ENCODE measurements around the gene NANOS3. TPM values are rescaled to one million over a fixed set of nuclear protein-coding genes. Genes with fewer than 3 reads are reported as not detected.
A peak's percentile ranks its signal among the peaks of the same experiment; 100 is the strongest.

NANOS3 gene
- total and polyA plus RNA-seq, 10 of the 15 experiments (the other 5 are each of a cell fraction or from before 2014, with no cell fraction given), result 0.31 to 1.7 (median 0.81) TPM

DNA sequence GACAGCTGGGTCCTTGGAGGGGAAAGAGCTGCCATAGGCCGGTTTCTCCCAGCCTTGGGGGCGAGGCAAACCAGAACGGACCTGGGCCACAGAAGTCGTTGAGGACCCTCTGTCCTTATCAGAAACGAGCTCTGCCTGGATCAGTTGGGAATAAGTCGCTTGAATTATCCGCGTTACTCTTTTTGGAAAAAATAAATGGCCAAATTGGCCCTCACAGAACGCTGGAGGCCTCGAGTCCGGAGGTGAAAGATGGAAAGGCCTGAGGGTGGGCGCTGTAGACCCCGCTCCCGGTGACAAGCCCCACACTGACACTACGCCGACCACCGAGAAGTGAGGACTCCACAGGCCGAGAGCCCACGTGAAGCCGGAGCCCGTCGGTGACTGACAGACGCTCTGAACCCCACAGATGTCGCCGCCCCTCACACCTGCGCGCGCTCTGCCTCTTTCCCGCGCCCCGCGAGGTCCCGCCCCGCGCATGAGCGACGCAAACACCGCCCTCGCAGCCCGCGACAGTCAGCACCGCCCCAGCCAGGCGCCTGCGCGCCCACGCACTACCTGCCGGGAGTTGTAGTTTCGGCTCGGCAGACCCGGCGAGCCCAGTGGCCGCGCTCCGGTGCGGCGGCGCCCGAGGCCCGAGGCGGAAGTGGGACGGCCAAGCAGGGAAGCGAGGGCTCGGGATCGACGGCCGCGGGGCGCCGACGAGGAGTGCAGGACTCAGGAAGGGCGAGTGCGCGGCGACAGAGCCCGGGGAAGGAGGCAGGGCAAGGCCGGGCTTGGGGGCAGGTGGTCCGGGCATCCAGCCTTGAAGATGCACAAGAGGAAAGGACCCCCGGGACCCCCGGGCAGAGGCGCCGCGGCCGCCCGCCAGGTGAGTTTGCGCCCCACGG, 28.9 kb downstream of the NANOS3 start, which contains the start of the genes BRME1 and CC2D1A:
Gene BRME1 (minus strand): TSS at position 484 of the 887 bp plus-strand sequence. CDS start 1,225 bp downstream, outside the sequence.
Gene CC2D1A (plus strand): TSS at position 568 of the 887 bp plus-strand sequence. CDS start 241 bp downstream, at position 809.
- SMC1A ChIA-PET (ENCODE audit: uncharacterized antibody, unreplicated experiment), result interaction anchor here (0.6 to 1.6 kb wide), 5 partner anchors 11 to 143 kb away, joined by 3 to 5 read pairs (median 4); partner anchors contain the start of gene DCAF15
- intact Hi-C loops (cut with micrococcal nuclease; ENCODE audit: unreplicated experiment), result no loop called here
- TF ChIP-seq BMI1 (IDR thresholded peaks at IDR 0.05; ENCODE audit: borderline replicate concordance) (no peak), HDGF (IDR thresholded peaks at IDR 0.05) (no peak), NFYB (IDR thresholded peaks at IDR 0.05; ENCODE audit: insufficient read depth, low read depth, low read length) (no peak), MAX (IDR thresholded peaks at IDR 0.05; ENCODE audit: low read depth, low read length) (peak; percentile 97), MTA2 (IDR thresholded peaks at IDR 0.05; ENCODE audit: low read depth) (no peak), NFXL1 (IDR thresholded peaks at IDR 0.05; ENCODE audit: borderline replicate concordance) (no peak), TCF3 (IDR thresholded peaks at IDR 0.05; ENCODE audit: borderline replicate concordance, insufficient read depth, low read depth, low read length) (0 out of 2 replicates have a peak, but pooled peaks have one; percentile 11), HDAC2 (IDR thresholded peaks at IDR 0.05) (no peak), RFX5 (IDR thresholded peaks at IDR 0.05; ENCODE audit: low read depth, low read length) (no peak), ZNF207 (IDR thresholded peaks at IDR 0.05; ENCODE audit: borderline replicate concordance) (no peak), BHLHE40 (IDR thresholded peaks at IDR 0.05; ENCODE audit: borderline replicate concordance in 1 of 2, low read depth in 2 of 2, low read length in 1 of 2) (peak; percentile 25 to 72; a peak in 2 of 4 replicates), POLR2AphosphoS5 (IDR thresholded peaks at IDR 0.05; ENCODE audit: low read length) (no peak; the same call in 1 of the 2 replicates), MXI1 (IDR thresholded peaks at IDR 0.05; ENCODE audit: low read depth, low read length) (no peak), RBBP5 (conservative IDR thresholded peaks at IDR 0.05) (no peak), KDM1A (IDR thresholded peaks at IDR 0.05; ENCODE audit: borderline replicate concordance) (no peak), YY1 (IDR thresholded peaks at IDR 0.05; ENCODE audit: low read depth, low read length) (peak; percentile 51; the same call in 1 of the 2 replicates), PBX3 (IDR thresholded peaks at IDR 0.05; ENCODE audit: insufficient replicate concordance, low read depth, low read length) (peak; percentile 87), IRF4 (IDR thresholded peaks at IDR 0.05; ENCODE audit: low read depth, low read length) (no peak), IKZF1 (conservative IDR thresholded peaks at IDR 0.05) (peak; percentile 99), BCL11A (IDR thresholded peaks at IDR 0.05; ENCODE audit: low read depth, low read length) (no peak), EED (IDR thresholded peaks at IDR 0.05; ENCODE audit: low read depth) (no peak), BACH1 (IDR thresholded peaks at IDR 0.05; ENCODE audit: borderline replicate concordance) (peak; percentile 57; the same call in 1 of the 2 replicates), LARP7 (IDR thresholded peaks at IDR 0.05) (peak; percentile 73), SPI1 (IDR thresholded peaks at IDR 0.05; ENCODE audit: borderline replicate concordance, insufficient read depth, low read depth, low read length) (peak; percentile 47; the same call in 1 of the 2 replicates)

More for the DNA sequence above, 28.9 kb downstream of the NANOS3 start, which contains the start of the genes BRME1 and CC2D1A:
- H3K27ac ChIP-seq (ENCODE audit: control insufficient read depth, insufficient read depth), result peak within 1 kb of the TSS; percentile 55
- peak; percentile 88 for FAIRE-seq
- 20% methylated on average over 72 of the region's 86 CpGs for WGBS (ENCODE audit: insufficient coverage, insufficient replicate concordance, low lambda C conversion rate, missing lambda C conversion rate)
- H3K27me3 ChIP-seq (replicated peaks in 1 of 2; ENCODE audit: control insufficient read depth in 2 of 2, insufficient read depth in 2 of 2, low read length in 1 of 2), result no peaks in the 10 kb centered on the region
- H3K9me3 ChIP-seq (replicated peaks; ENCODE audit: control insufficient read depth, insufficient read depth, low read length), result no peaks in the 10 kb centered on the region
- peak; percentile 65 for DNase-seq (ENCODE audit: low read depth, low spot score)
- in situ Hi-C loops (cut with MboI), result no loop called here
- RAD21 ChIA-PET (ENCODE audit: unreplicated experiment), result interaction anchor here (0.8 to 1.2 kb wide), 3 partner anchors 101 to 230 kb away, joined by 3 to 9 read pairs (median 4); partner anchors contain the start of genes ASF1B, IL27RA and RFX1
- peak within 1 kb of the TSS; percentile 97 for H3K4me2 ChIP-seq (ENCODE audit: control insufficient read depth, insufficient read depth)
- H3K36me3 ChIP-seq (ENCODE audit: control insufficient read depth in 2 of 2, insufficient read depth in 2 of 2, low read length in 1 of 2), result peaks cover 0 to 4% of the 10 kb centered on the region in 2 experiments; a peak in 1 of 4 replicates
- no peaks in the 10 kb centered on the region; the same call in 1 of the 2 replicates for H3K4me1 ChIP-seq (ENCODE audit: control insufficient read depth, insufficient read depth, low read length)
- no TSS peak for BruUV-seq (replicated peaks)
- CTCF ChIA-PET, result interaction anchor here (0.6 to 1.1 kb wide), 6 partner anchors 123 to 575 kb away, joined by 3 to 8 read pairs (median 4); partner anchors contain the start of genes ASF1B and IL27RA
- H3K9ac ChIP-seq (ENCODE audit: control insufficient read depth, insufficient read depth, low read length), result peak within 1 kb of the TSS; percentile 71
- H3K79me2 ChIP-seq (ENCODE audit: control insufficient read depth, insufficient read depth, low read length), result peaks cover 5% of the 10 kb centered on the region
- peak within 1 kb of the TSS; percentile 80 for H2AFZ ChIP-seq (ENCODE audit: control insufficient read depth, low read depth, low read length)
- peak within 1 kb of the TSS; percentile 72 for H3K4me3 ChIP-seq
- H4K20me1 ChIP-seq (ENCODE audit: control insufficient read depth, insufficient read depth), result no peaks in the 10 kb centered on the region
- POLR2A ChIA-PET, result interaction anchor here (0.6 to 1.4 kb wide), 5 partner anchors 11 to 1256 kb away, joined by 3 to 4 read pairs (median 3); partner anchors contain the start of gene RFX1
- ATAC-seq, result peak; percentile 99
